Activated CD4-positive, alpha-beta memory T cell treated with anti-CD3 and anti-CD28 coated beads, Interleukin-2, amount 10 ng/mL, durations not matched to agents 7 days and 5 days (primary cell): Measurements from ENCODE around the gene TSPO2. TPM values are rescaled to one million over a fixed set of nuclear protein-coding genes. Genes with fewer than 3 reads are reported as not detected.
A peak's percentile ranks its signal among the peaks of the same experiment; 100 is the strongest.

Experiments used
- CTCF ChIA-PET: fragments of 350-600 bp; sonication (Branson Sonifier 250); formaldehyde crosslinking; loops from one replicate; lab custom pipeline; 2021; ENCODE audit warnings: antibody characterized with exemption, inconsistent platforms; lab: Charles Lee
- POLR2A ChIA-PET: fragments of 350-600 bp; sonication (Branson Sonifier 250); formaldehyde crosslinking; loops from one replicate; lab custom pipeline; 2021; ENCODE audit warnings: antibody characterized with exemption; lab: Charles Lee
- DNase-seq: peaks from one replicate; pipeline ENCODE4 v3.0.0-alpha.2; 2020
- H3K27ac Mint-ChIP-seq: one replicate; pipeline ENCODE4 v1.8.0; 2021; ENCODE audit warnings: mild to moderate bottlenecking, mixed read lengths
- H3K27me3 Mint-ChIP-seq: one replicate; pipeline ENCODE4 v1.8.0; 2021; ENCODE audit warnings: mixed read lengths
- H3K36me3 Mint-ChIP-seq: one replicate; pipeline ENCODE4 v1.8.0; 2021; ENCODE audit warnings: low read depth, mixed read lengths
- H3K4me1 Mint-ChIP-seq: one replicate; pipeline ENCODE4 v1.8.0; 2021; ENCODE audit warnings: mixed read lengths
- H3K4me3 Mint-ChIP-seq: one replicate; pipeline ENCODE4 v1.8.0; 2021; ENCODE audit warnings: mild to moderate bottlenecking, mixed read lengths
- H3K9me3 Mint-ChIP-seq: one replicate; pipeline ENCODE4 v1.8.0; 2021; ENCODE audit warnings: mixed read lengths
- total RNA-seq, 2 experiments: library from RNA; stranded (reverse); gene quantifications; one replicate each; pipeline ENCODE4 v1.2.3, GENCODE V29; 2021

Gene TSPO2
- total RNA-seq, 2 experiments from 2014 or later: not detected

GRCh38 chr6:41071923-41072835 lies 29.9 kb downstream of the TSPO2 start, which contains the start of gene OARD1:
TSS of gene OARD1 (minus strand) at chr6:41072356. CDS start at chr6:41071634, 722 bp downstream.
- H3K9me3 Mint-ChIP-seq: no peaks in the 10 kb centered on the region
- peaks cover 48% of the 10 kb centered on the region for H3K36me3 Mint-ChIP-seq
- peak; percentile 100 for DNase-seq
- POLR2A ChIA-PET: interaction anchor here (0.6 to 5.5 kb wide), 14 partner anchors 9 to 261 kb away, joined by 3 to 51 read pairs (median 5); partner anchors contain the start of genes APOBEC2 and TREML2
- peak within 1 kb of the TSS; percentile 99 for H3K27ac Mint-ChIP-seq
- peak within 1 kb of the TSS; percentile 93 for H3K4me3 Mint-ChIP-seq
- CTCF ChIA-PET: interaction anchor here (0.9 to 5.7 kb wide), 11 partner anchors 9 to 247 kb away, joined by 3 to 47 read pairs (median 4); partner anchors contain the start of genes TREML2 and UNC5CL
- no peaks in the 10 kb centered on the region for H3K27me3 Mint-ChIP-seq
- H3K4me1 Mint-ChIP-seq: peaks cover 71% of the 10 kb centered on the region

GRCh38 chr6:41072836-41073202 lies 30.6 kb downstream of the TSPO2 start, which contains the start of gene NFYA:
TSS of gene NFYA (plus strand) at chr6:41072974. CDS start at chr6:41079090, 6,116 bp downstream.
- Mint-ChIP-seq H3K27ac (peak within 1 kb of the TSS; percentile 99), H3K4me1 (peaks cover 66% of the 10 kb centered on the region), H3K27me3 (no peaks in the 10 kb centered on the region), H3K9me3 (no peaks in the 10 kb centered on the region), H3K36me3 (peaks cover 42% of the 10 kb centered on the region), H3K4me3 (peak within 1 kb of the TSS; percentile 93)
- DNase-seq: no peak
- ChIA-PET CTCF (interaction anchor here (0.9 to 5.7 kb wide), 10 partner anchors 10 to 234 kb away, joined by 3 to 47 read pairs (median 4); partner anchors contain the start of genes TREML2 and UNC5CL), POLR2A (interaction anchor here (0.6 to 5.5 kb wide), 12 partner anchors 10 to 261 kb away, joined by 3 to 51 read pairs (median 4); partner anchors contain the start of gene TREML2)

GRCh38 chr6:41073203-41073967 lies 31.1 kb downstream of the TSPO2 start:
- DNase-seq: peak; percentile 89
- Mint-ChIP-seq H3K27ac (peak overlapping the region; percentile 99), H3K9me3 (no peaks in the 10 kb centered on the region), H3K4me3 (peak overlapping the region; percentile 93), H3K4me1 (peaks cover 64% of the 10 kb centered on the region), H3K36me3 (peaks cover 40% of the 10 kb centered on the region), H3K27me3 (no peaks in the 10 kb centered on the region)
- CTCF ChIA-PET: interaction anchor here (0.9 to 5.7 kb wide), 9 partner anchors 10 to 233 kb away, joined by 3 to 47 read pairs (median 5); partner anchors contain the start of gene TREML2
- POLR2A ChIA-PET: interaction anchor here (0.8 to 5.5 kb wide), 10 partner anchors 15 to 260 kb away, joined by 3 to 51 read pairs (median 4); partner anchors contain the start of gene TREML2

- H3K27ac Mint-ChIP-seq: peak overlapping the region; percentile 88
- no peak for DNase-seq
- H3K36me3 Mint-ChIP-seq: peaks cover 39% of the 10 kb centered on the region
- peaks cover 62% of the 10 kb centered on the region for H3K4me1 Mint-ChIP-seq
- ChIA-PET POLR2A (interaction anchor here (0.6 to 1.6 kb wide), 5 partner anchors 20 to 976 kb away, joined by 3 to 7 read pairs (median 4); partner anchors contain the start of genes TAF8 and TREML2), CTCF (interaction anchor here (2.3 kb wide), 1 partner anchor 30 kb away, joined by 4 read pairs; no protein-coding TSS in a partner anchor)
- H3K4me3 Mint-ChIP-seq: peak overlapping the region; percentile 81
- no peaks in the 10 kb centered on the region for H3K9me3 Mint-ChIP-seq
- no peaks in the 10 kb centered on the region for H3K27me3 Mint-ChIP-seq
These were observed 31.9 kb downstream of the TSPO2 start for GRCh38 chr6:41073968-41074691.

GRCh38 chr6:41074692-41075436 lies 32.6 kb downstream of the TSPO2 start:
- peak overlapping the region; percentile 88 for H3K27ac Mint-ChIP-seq
- peaks cover 39% of the 10 kb centered on the region for H3K36me3 Mint-ChIP-seq
- peaks cover 61% of the 10 kb centered on the region for H3K4me1 Mint-ChIP-seq
- H3K27me3 Mint-ChIP-seq: no peaks in the 10 kb centered on the region
- ChIA-PET POLR2A (interaction anchor here (0.6 to 1.6 kb wide), 7 partner anchors 8 to 975 kb away, joined by 3 to 7 read pairs (median 4); partner anchors contain the start of genes TAF8 and TREML2), CTCF (interaction anchor here (0.7 to 2.3 kb wide), 4 partner anchors 13 to 107 kb away, joined by 3 to 14 read pairs (median 4); no protein-coding TSS in a partner anchor)
- peak overlapping the region; percentile 81 for H3K4me3 Mint-ChIP-seq
- no peak for DNase-seq
- no peaks in the 10 kb centered on the region for H3K9me3 Mint-ChIP-seq

GRCh38 chr6:41075651-41076626 lies 33.7 kb downstream of the TSPO2 start:
- Mint-ChIP-seq H3K36me3 (peaks cover 40% of the 10 kb centered on the region), H3K4me1 (peaks cover 61% of the 10 kb centered on the region), H3K27ac (peak overlapping the region; percentile 42), H3K9me3 (no peaks in the 10 kb centered on the region), H3K27me3 (no peaks in the 10 kb centered on the region), H3K4me3 (peak overlapping the region; percentile 81)
- ChIA-PET CTCF (interaction anchor here (0.6 to 2.3 kb wide), 7 partner anchors 12 to 106 kb away, joined by 3 to 14 read pairs (median 4); no protein-coding TSS in a partner anchor), POLR2A (interaction anchor here (0.9 kb wide), 1 partner anchor 48 kb away, joined by 5 read pairs; no protein-coding TSS in a partner anchor)
- DNase-seq: no peak

GRCh38 chr6:41077536-41077935 lies 35.3 kb downstream of the TSPO2 start:
- POLR2A ChIA-PET: no interaction called here
- H3K4me1 Mint-ChIP-seq: peaks cover 67% of the 10 kb centered on the region
- CTCF ChIA-PET: interaction anchor here (1.5 kb wide), 1 partner anchor 14 kb away, joined by 4 read pairs; no protein-coding TSS in a partner anchor
- H3K27me3 Mint-ChIP-seq: no peaks in the 10 kb centered on the region
- no peak overlapping the region for H3K27ac Mint-ChIP-seq
- H3K9me3 Mint-ChIP-seq: no peaks in the 10 kb centered on the region
- H3K4me3 Mint-ChIP-seq: no peak overlapping the region
- H3K36me3 Mint-ChIP-seq: peaks cover 46% of the 10 kb centered on the region
- DNase-seq: no peak

- Mint-ChIP-seq H3K9me3 (no peaks in the 10 kb centered on the region), H3K36me3 (peaks cover 52% of the 10 kb centered on the region), H3K27ac (no peak overlapping the region), H3K4me1 (peaks cover 73% of the 10 kb centered on the region), H3K4me3 (no peak overlapping the region), H3K27me3 (no peaks in the 10 kb centered on the region)
- CTCF ChIA-PET: no interaction called here
- POLR2A ChIA-PET: no interaction called here
- no peak for DNase-seq
These were observed 35.8 kb downstream of the TSPO2 start for GRCh38 chr6:41078101-41078500.

- Mint-ChIP-seq H3K27me3 (no peaks in the 10 kb centered on the region), H3K4me3 (no peak overlapping the region), H3K9me3 (no peaks in the 10 kb centered on the region), H3K4me1 (peaks cover 76% of the 10 kb centered on the region), H3K36me3 (peaks cover 62% of the 10 kb centered on the region), H3K27ac (no peak overlapping the region)
- CTCF ChIA-PET: no interaction called here
- POLR2A ChIA-PET: no interaction called here
- DNase-seq: no peak
These were observed 36.8 kb downstream of the TSPO2 start for GRCh38 chr6:41079080-41079479.

GRCh38 chr6:41080621-41081020 lies 38.4 kb downstream of the TSPO2 start:
- no peaks in the 10 kb centered on the region for H3K27me3 Mint-ChIP-seq
- H3K27ac Mint-ChIP-seq: peak overlapping the region; percentile 82
- H3K4me3 Mint-ChIP-seq: peak overlapping the region; percentile 75
- peak; percentile 48 for DNase-seq
- H3K9me3 Mint-ChIP-seq: no peaks in the 10 kb centered on the region
- peaks cover 60% of the 10 kb centered on the region for H3K4me1 Mint-ChIP-seq
- peaks cover 69% of the 10 kb centered on the region for H3K36me3 Mint-ChIP-seq
- ChIA-PET POLR2A (interaction anchor here (0.6 to 1.2 kb wide), 2 partner anchors 9 to 44 kb away, joined by 3 read pairs; no protein-coding TSS in a partner anchor), CTCF (interaction anchor here (1.1 to 1.6 kb wide), 4 partner anchors 11 to 226 kb away, joined by 3 to 7 read pairs (median 5); no protein-coding TSS in a partner anchor)
